Neural progenitor cell (in vitro differentiated cells): ENCODE results near the gene KIAA0232. TPM values are rescaled to one million over a fixed set of nuclear protein-coding genes. Genes with fewer than 3 reads are reported as not detected.

ENCODE experiments used
- DNase-seq: peaks from one replicate; pipeline ENCODE4 v3.0.0-alpha.2; 2016; ENCODE audit warnings: low spot score
- H2AFZ ChIP-seq: fragments of 200-600 bp; sonication (generic); replicated peaks from 2 replicates; pipeline ENCODE4 v1.6.1; 2016; ENCODE audit warnings: antibody characterized with exemption
- H3F3A ChIP-seq: fragments of 200-600 bp; sonication (generic); 2 replicates; pipeline ENCODE4 v1.6.1; 2016; ENCODE audit warnings: antibody characterized with exemption, low read depth
- H3K27ac ChIP-seq: fragments of 200-600 bp; sonication (generic); 2 replicates; pipeline ENCODE4 v1.5.1; 2016; ENCODE audit warnings: mild to moderate bottlenecking
- H3K27me3 ChIP-seq: fragments of 200-600 bp; sonication (generic); 2 replicates; pipeline ENCODE4 v1.6.1; 2016; ENCODE audit warnings: mild to moderate bottlenecking, moderate library complexity
- H3K36me3 ChIP-seq: fragments of 200-600 bp; sonication (generic); 2 replicates; pipeline ENCODE4 v1.5.1; 2016
- H3K4me1 ChIP-seq: fragments of 200-600 bp; sonication (generic); 2 replicates; pipeline ENCODE4 v1.6.1; 2016; ENCODE audit warnings: mixed run types
- H3K4me2 ChIP-seq: fragments of 200-600 bp; sonication (generic); 2 replicates; pipeline ENCODE4 v1.6.1; 2016
- H3K4me3 ChIP-seq: fragments of 200-600 bp; sonication (generic); 2 replicates; pipeline ENCODE4 v1.5.1; 2016
- H3K79me2 ChIP-seq: fragments of 200-600 bp; sonication (generic); 2 replicates; pipeline ENCODE4 v1.6.1; 2016; ENCODE audit warnings: low read depth
- H3K9ac ChIP-seq: fragments of 200-600 bp; sonication (generic); 2 replicates; pipeline ENCODE4 v1.6.1; 2016
- H3K9me3 ChIP-seq: fragments of 200-600 bp; sonication (generic); 2 replicates; pipeline ENCODE4 v1.5.1; 2016; ENCODE audit warnings: low read depth
- H4K20me1 ChIP-seq: fragments of 200-600 bp; sonication (generic); 2 replicates; pipeline ENCODE4 v1.6.1; 2016; ENCODE audit warnings: low read depth
- H3K27ac Mint-ChIP-seq: 3 replicates; pipeline ENCODE4 v1.8.0; 2021; ENCODE audit warnings: mixed read lengths
- H3K27me3 Mint-ChIP-seq: 2 replicates; pipeline ENCODE4 v1.8.0; 2022; ENCODE audit warnings: low read depth, mild to moderate bottlenecking, inconsistent platforms, moderate library complexity, mixed read lengths; ENCODE audit not compliant: insufficient read depth
- H3K36me3 Mint-ChIP-seq: 3 replicates; pipeline ENCODE4 v1.8.0; 2021; ENCODE audit warnings: mixed read lengths
- H3K4me1 Mint-ChIP-seq: 3 replicates; pipeline ENCODE4 v1.8.0; 2021; ENCODE audit warnings: mixed read lengths
- H3K4me3 Mint-ChIP-seq: 3 replicates; pipeline ENCODE4 v1.8.0; 2021; ENCODE audit warnings: mild to moderate bottlenecking, moderate library complexity, mixed read lengths
- H3K9me3 Mint-ChIP-seq: 3 replicates; pipeline ENCODE4 v1.8.0; 2020; ENCODE audit warnings: mixed read lengths
- EZH2 ChIP-seq: fragments of 200-600 bp; sonication (generic); IDR thresholded peaks from 2 replicates; pipeline ENCODE4 v1.6.1; 2017; ENCODE audit warnings: antibody characterized with exemption, mild to moderate bottlenecking, moderate library complexity
- EZH2phosphoT487 ChIP-seq: fragments of 200-600 bp; sonication (generic); IDR thresholded peaks from 2 replicates; pipeline ENCODE4 v1.6.1; 2017; ENCODE audit warnings: antibody characterized with exemption
- total RNA-seq: library from RNA; depleted of rRNA; stranded (reverse); fragments of >200 nt; gene quantifications from 2 replicates; pipeline ENCODE4 v1.2.3, GENCODE V29; 2015; ENCODE audit warnings: low replicate concordance
- TF ChIP-seq, protein P1 (sequence below): fragments of 200-600 bp; sonication (generic); IDR thresholded peaks from 2 replicates; pipeline ENCODE4 v1.5.1; 2017; ENCODE audit warnings: antibody characterized with exemption, mild to moderate bottlenecking

The KIAA0232 gene
- total RNA-seq, 1 donor from 2014 or later: 42.9 TPM

DNA sequence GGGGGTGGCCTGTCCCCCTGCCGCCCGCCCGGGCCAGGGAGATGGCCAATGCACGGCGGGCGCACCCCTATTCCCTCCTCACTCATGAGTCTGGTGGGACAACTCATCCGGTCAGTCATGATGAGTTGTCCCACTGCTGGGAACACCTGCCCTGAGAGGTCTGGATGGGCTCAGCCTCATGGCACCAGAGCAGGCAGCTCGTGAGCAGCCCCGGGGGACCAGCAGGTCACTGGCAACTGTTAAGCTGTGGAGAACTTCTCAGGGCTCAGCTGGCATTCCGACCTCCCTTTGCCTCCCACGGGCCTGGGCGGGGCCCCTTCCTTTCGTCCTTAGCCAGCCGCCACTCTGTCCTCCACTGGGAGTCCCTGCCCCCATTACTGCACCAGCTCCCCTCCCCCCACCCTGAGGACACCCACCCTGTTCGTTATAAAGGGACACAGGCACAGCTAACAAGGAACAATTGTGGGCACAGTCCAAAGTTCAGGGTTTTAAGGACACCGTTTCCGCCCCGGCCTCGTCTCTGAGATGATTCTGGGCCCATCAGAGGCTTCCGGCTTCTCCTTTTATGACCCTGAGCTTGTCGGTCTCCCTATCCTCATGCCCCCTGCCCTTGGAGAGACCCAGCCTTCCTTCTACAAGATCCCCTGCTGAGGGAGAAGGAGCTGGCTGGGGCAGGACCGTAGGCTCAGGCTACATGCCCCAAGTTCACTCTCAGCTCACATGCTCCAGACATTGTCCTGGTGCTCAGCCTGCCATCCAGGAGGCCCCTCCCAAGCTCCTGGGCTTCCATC is 14.6 kb upstream of the KIAA0232 start:
- no peak overlapping the region for H3K4me3 ChIP-seq
- no peak for TF ChIP-seq EZH2phosphoT487
- TF ChIP-seq, protein P1, sequence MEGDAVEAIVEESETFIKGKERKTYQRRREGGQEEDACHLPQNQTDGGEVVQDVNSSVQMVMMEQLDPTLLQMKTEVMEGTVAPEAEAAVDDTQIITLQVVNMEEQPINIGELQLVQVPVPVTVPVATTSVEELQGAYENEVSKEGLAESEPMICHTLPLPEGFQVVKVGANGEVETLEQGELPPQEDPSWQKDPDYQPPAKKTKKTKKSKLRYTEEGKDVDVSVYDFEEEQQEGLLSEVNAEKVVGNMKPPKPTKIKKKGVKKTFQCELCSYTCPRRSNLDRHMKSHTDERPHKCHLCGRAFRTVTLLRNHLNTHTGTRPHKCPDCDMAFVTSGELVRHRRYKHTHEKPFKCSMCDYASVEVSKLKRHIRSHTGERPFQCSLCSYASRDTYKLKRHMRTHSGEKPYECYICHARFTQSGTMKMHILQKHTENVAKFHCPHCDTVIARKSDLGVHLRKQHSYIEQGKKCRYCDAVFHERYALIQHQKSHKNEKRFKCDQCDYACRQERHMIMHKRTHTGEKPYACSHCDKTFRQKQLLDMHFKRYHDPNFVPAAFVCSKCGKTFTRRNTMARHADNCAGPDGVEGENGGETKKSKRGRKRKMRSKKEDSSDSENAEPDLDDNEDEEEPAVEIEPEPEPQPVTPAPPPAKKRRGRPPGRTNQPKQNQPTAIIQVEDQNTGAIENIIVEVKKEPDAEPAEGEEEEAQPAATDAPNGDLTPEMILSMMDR: no peak
- no peak for TF ChIP-seq EZH2
- Mint-ChIP-seq H3K36me3 (no peaks in the 10 kb centered on the region), H3K27me3 (peaks cover 12% of the 10 kb centered on the region), H3K4me3 (no peak overlapping the region), H3K4me1 (peaks cover 15% of the 10 kb centered on the region), H3K27ac (no peak overlapping the region), H3K9me3 (no peaks in the 10 kb centered on the region)
- no peak overlapping the region for H3K9ac ChIP-seq
- no peak overlapping the region for H3K27ac ChIP-seq
- no peaks in the 10 kb centered on the region for H4K20me1 ChIP-seq
- no peaks in the 10 kb centered on the region for H3K79me2 ChIP-seq
- no peaks in the 10 kb centered on the region for H3K27me3 ChIP-seq
- no peak overlapping the region for H2AFZ ChIP-seq
- DNase-seq: no peak
- H3K9me3 ChIP-seq: no peaks in the 10 kb centered on the region
- no peak overlapping the region for H3K4me2 ChIP-seq
- H3F3A ChIP-seq: no peaks in the 10 kb centered on the region
- peaks cover 3% of the 10 kb centered on the region for H3K4me1 ChIP-seq
- H3K36me3 ChIP-seq: no peaks in the 10 kb centered on the region

DNA sequence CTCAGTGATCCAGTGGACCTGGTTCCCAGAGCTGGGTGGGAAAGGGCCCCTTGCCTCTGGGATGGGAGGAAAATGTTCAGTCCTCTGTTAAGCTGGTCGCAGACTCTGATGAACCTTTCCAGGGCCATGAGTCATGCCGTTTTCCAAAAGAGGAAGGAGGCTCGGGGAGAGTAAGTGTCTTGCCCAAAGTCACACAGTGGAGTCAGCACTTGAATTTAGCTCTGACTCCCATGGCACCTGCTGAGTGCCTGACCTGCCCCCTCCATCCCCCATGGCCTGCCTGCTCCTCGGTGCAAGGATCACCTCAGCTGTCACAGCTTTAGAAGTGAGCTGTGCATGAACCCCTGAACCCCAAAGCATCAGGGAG is 14.0 kb upstream of the KIAA0232 start:
- no peak overlapping the region for H3K27ac Mint-ChIP-seq
- Histone ChIP-seq H3K27me3 (no peaks in the 10 kb centered on the region), H3K9ac (no peak overlapping the region), H2AFZ (no peak overlapping the region), H3K36me3 (no peaks in the 10 kb centered on the region), H4K20me1 (no peaks in the 10 kb centered on the region), H3K4me2 (no peak overlapping the region), H3K4me1 (peaks cover 3% of the 10 kb centered on the region), H3K4me3 (no peak overlapping the region), H3K9me3 (no peaks in the 10 kb centered on the region), H3F3A (no peaks in the 10 kb centered on the region), H3K79me2 (no peaks in the 10 kb centered on the region), H3K27ac (no peak overlapping the region)
- no peak for DNase-seq
- peaks cover 12% of the 10 kb centered on the region for H3K27me3 Mint-ChIP-seq
- peaks cover 14% of the 10 kb centered on the region for H3K4me1 Mint-ChIP-seq
- TF ChIP-seq, protein P1: no peak
- TF ChIP-seq EZH2: no peak
- TF ChIP-seq EZH2phosphoT487: no peak
- no peaks in the 10 kb centered on the region for H3K36me3 Mint-ChIP-seq
- no peaks in the 10 kb centered on the region for H3K9me3 Mint-ChIP-seq
- H3K4me3 Mint-ChIP-seq: no peak overlapping the region

DNA sequence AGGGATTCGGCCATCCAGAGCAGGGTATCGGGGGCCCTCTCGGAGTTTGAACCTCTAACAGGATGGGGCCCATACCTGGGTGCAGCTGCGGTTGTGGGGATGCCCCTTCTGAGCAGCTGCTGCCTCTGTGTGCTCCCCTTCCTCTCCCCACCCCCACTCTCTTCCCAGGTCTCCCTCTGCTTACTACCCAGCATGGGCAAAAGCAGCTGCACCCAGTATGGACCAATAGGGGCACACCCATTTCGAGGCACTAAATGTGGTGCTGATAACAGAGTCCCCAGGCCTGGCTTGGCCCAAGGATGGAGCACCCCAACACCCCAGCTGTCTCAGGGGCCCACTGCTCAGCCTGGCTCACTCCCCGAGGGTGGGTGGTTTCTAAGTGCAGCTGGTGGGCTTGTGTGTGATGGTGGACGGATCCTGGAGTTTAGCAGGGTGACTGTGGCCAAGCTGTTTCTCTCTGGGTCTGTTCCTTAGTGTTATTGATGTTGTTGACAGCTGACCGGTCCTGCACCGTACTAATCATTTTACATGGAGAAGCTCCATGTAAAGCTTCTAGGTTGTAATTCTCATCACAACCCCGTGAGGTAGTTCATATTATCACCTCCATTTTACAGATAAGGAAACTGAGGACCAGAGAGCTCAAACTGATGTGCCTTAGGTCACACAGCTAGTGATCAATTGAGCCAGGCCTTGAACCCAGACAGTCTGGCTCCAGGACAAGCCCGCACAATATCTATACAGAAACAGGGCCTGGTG is 13.1 kb upstream of the KIAA0232 start:
- no peaks in the 10 kb centered on the region for H3K27me3 ChIP-seq
- no peak overlapping the region for H3K4me3 ChIP-seq
- peaks cover 3% of the 10 kb centered on the region for H3K4me1 ChIP-seq
- no peaks in the 10 kb centered on the region for H3K79me2 ChIP-seq
- no peaks in the 10 kb centered on the region for H3F3A ChIP-seq
- no peak overlapping the region for H3K4me2 ChIP-seq
- no peaks in the 10 kb centered on the region for H3K36me3 ChIP-seq
- Mint-ChIP-seq H3K4me3 (no peak overlapping the region), H3K27me3 (peaks cover 12% of the 10 kb centered on the region), H3K4me1 (peaks cover 12% of the 10 kb centered on the region), H3K9me3 (no peaks in the 10 kb centered on the region), H3K36me3 (no peaks in the 10 kb centered on the region), H3K27ac (no peak overlapping the region)
- no peaks in the 10 kb centered on the region for H4K20me1 ChIP-seq
- TF ChIP-seq EZH2 (no peak), EZH2phosphoT487 (no peak)
- TF ChIP-seq, protein P1: no peak
- no peak overlapping the region for H3K9ac ChIP-seq
- H2AFZ ChIP-seq: no peak overlapping the region
- H3K27ac ChIP-seq: no peak overlapping the region
- H3K9me3 ChIP-seq: no peaks in the 10 kb centered on the region
- DNase-seq: no peak
